ENCODE results near the gene NCOA3. TPM values are rescaled to one million over a fixed set of nuclear protein-coding genes. Genes with fewer than 3 reads are reported as not detected.

Gene NCOA3
- total RNA-seq, 1 experiment from 2014 or later = 31.1 TPM

DNA sequence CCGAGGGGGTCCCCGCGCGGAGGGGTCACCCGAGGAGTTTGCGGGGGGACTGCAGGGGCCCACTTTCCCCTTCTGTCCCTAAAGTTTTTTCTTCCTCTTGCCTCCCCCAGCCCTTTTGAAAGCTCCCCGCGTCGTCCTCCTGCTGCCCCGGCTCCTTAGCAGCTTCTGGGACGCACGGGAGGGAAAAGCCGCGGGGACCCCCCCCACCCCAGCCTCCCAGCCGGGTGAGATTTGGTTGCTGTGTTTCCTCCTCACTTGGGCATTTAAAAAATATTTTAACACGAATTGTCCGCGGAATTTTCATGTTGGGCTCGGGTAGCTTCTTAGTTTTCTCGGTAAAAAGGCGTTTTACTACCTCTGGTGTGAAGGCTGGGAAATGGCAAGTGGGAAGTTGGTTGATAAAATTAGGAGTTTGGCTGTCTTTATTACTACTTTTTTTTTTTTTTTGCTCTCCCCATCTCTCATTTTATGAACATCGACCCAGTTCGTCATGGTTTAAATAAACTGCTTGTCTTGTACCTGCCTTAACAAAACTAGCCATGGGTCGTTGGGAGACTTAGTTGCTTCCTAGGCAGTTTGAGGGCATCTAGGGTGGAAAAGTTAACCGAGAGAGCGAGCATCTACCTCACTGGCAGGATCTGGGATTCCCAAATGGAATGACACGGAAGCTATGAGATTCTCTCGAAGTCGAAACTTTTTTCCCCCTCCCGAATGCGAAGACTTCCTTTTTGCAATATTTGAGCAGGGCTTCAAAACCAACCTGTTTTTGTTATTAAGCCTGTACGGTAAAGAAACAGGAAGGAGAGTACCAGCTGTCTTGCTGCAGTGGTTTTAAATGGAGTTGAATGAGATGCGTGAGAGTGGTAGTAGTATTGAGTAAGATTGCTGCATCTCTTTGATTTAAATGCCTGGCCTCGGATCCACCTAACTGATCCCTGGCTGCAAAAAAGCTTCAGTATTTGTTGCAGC lies 868 bp downstream of the NCOA3 start:
- peaks cover 23% of the 10 kb centered on the region for H4K20me1 ChIP-seq (ENCODE audit: low read length)
- H3K79me2 ChIP-seq (ENCODE audit: low read length) = peaks cover 72% of the 10 kb centered on the region
- BruUV-seq (replicated peaks) = TSS peak; percentile 39
- TF ChIP-seq EZH2 (IDR thresholded peaks at IDR 0.05; ENCODE audit: low read length, unreplicated experiment) (no peak), EZH2phosphoT487 (IDR thresholded peaks at IDR 0.05; ENCODE audit: borderline replicate concordance, low read length) (no peak)
- TF ChIP-seq, protein P1, sequence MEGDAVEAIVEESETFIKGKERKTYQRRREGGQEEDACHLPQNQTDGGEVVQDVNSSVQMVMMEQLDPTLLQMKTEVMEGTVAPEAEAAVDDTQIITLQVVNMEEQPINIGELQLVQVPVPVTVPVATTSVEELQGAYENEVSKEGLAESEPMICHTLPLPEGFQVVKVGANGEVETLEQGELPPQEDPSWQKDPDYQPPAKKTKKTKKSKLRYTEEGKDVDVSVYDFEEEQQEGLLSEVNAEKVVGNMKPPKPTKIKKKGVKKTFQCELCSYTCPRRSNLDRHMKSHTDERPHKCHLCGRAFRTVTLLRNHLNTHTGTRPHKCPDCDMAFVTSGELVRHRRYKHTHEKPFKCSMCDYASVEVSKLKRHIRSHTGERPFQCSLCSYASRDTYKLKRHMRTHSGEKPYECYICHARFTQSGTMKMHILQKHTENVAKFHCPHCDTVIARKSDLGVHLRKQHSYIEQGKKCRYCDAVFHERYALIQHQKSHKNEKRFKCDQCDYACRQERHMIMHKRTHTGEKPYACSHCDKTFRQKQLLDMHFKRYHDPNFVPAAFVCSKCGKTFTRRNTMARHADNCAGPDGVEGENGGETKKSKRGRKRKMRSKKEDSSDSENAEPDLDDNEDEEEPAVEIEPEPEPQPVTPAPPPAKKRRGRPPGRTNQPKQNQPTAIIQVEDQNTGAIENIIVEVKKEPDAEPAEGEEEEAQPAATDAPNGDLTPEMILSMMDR (conservative IDR thresholded peaks at IDR 0.05; ENCODE audit: low read depth, low read length) = no peak
- H3K36me3 ChIP-seq (ENCODE audit: low read depth, low read length) = no peaks in the 10 kb centered on the region
- H3F3A ChIP-seq (ENCODE audit: low read length, unreplicated experiment) = no peaks in the 10 kb centered on the region
- H3K9me3 ChIP-seq (ENCODE audit: low read length) = no peaks in the 10 kb centered on the region
- no peaks in the 10 kb centered on the region for H3K9me2 ChIP-seq (replicated peaks; ENCODE audit: low read length)
- ATAC-seq = peak; percentile 4; the same call in 1 of the 2 replicates
- H3K27ac ChIP-seq (ENCODE audit: low read length) = peak overlapping the region; percentile 30
- H2AFZ ChIP-seq (ENCODE audit: low read length) = peak overlapping the region; percentile 95
- peak overlapping the region; percentile 93 for H3K4me2 ChIP-seq (ENCODE audit: low read length)
- H3K4me1 ChIP-seq (ENCODE audit: insufficient read depth, low read length) = peaks cover 47% of the 10 kb centered on the region
- intact Hi-C loops (cut with micrococcal nuclease) = loop anchor here (1.0 kb wide), 1 partner anchor 119 kb away; no protein-coding TSS in a partner anchor
- DNase-seq = peak; percentile 63
- H3K9ac ChIP-seq (ENCODE audit: low read length) = peak overlapping the region; percentile 88
- ChIA-PET CTCF (interaction anchor here (0.5 to 1.2 kb wide), 3 partner anchors 9 to 306 kb away, joined by 6 to 9 read pairs (median 9); no protein-coding TSS in a partner anchor), POLR2A (ENCODE audit: unreplicated experiment) (interaction anchor here (0.6 to 2.5 kb wide), 9 partner anchors 9 to 688 kb away, joined by 3 to 10 read pairs (median 6); no protein-coding TSS in a partner anchor)
- H3K4me3 ChIP-seq (ENCODE audit: low read length) = peak overlapping the region; percentile 72
- H3K27me3 ChIP-seq (ENCODE audit: low read length) = no peaks in the 10 kb centered on the region

DNA sequence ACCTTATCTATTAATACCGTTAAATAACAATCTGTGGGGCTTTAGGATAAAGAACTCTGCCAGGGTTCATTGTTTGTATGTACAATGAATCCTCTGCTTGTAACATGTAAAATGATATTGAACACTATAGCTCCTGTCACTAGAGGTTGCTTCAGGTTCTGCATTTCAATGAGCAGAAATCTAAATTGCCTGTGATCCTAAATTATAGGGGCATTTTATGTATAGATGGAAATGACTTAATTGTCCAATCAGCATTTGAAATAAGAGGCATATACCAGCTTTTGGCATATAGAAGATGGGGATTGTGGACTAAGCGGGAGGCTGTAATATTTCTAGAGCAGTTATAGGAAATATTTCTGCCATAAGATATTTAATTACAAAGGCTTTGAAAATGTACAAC lies 2.0 kb downstream of the NCOA3 start:
- peaks cover 83% of the 10 kb centered on the region for H3K79me2 ChIP-seq (ENCODE audit: low read length)
- peaks cover 27% of the 10 kb centered on the region for H4K20me1 ChIP-seq (ENCODE audit: low read length)
- intact Hi-C loops (cut with micrococcal nuclease) = loop anchor here (1.0 kb wide), 1 partner anchor 118 kb away; no protein-coding TSS in a partner anchor
- peaks cover 47% of the 10 kb centered on the region for H3K4me1 ChIP-seq (ENCODE audit: insufficient read depth, low read length)
- TF ChIP-seq EZH2 (IDR thresholded peaks at IDR 0.05; ENCODE audit: low read length, unreplicated experiment) (no peak), EZH2phosphoT487 (IDR thresholded peaks at IDR 0.05; ENCODE audit: borderline replicate concordance, low read length) (no peak)
- TF ChIP-seq, protein P1 (conservative IDR thresholded peaks at IDR 0.05; ENCODE audit: low read depth, low read length) = no peak; the same call in 1 of the 2 replicates
- no peaks in the 10 kb centered on the region for H3K36me3 ChIP-seq (ENCODE audit: low read depth, low read length)
- peak overlapping the region; percentile 72 for H3K4me3 ChIP-seq (ENCODE audit: low read length)
- H2AFZ ChIP-seq (ENCODE audit: low read length) = no peak overlapping the region
- no peak for ATAC-seq
- H3K27ac ChIP-seq (ENCODE audit: low read length) = no peak overlapping the region
- no TSS peak for BruUV-seq (replicated peaks)
- no peaks in the 10 kb centered on the region for H3F3A ChIP-seq (ENCODE audit: low read length, unreplicated experiment)
- H3K9me3 ChIP-seq (ENCODE audit: low read length) = no peaks in the 10 kb centered on the region
- peak overlapping the region; percentile 93 for H3K4me2 ChIP-seq (ENCODE audit: low read length)
- peak; percentile 47 for DNase-seq
- ChIA-PET CTCF (no interaction called here), POLR2A (ENCODE audit: unreplicated experiment) (interaction anchor here (0.6 to 2.5 kb wide), 4 partner anchors 10 to 112 kb away, joined by 3 to 10 read pairs (median 6); no protein-coding TSS in a partner anchor)
- H3K9me2 ChIP-seq (replicated peaks; ENCODE audit: low read length) = no peaks in the 10 kb centered on the region
- H3K27me3 ChIP-seq (ENCODE audit: low read length) = no peaks in the 10 kb centered on the region
- H3K9ac ChIP-seq (ENCODE audit: low read length) = peak overlapping the region; percentile 88; the same call in 1 of the 2 replicates
